Upper lobe of left lung (tissue), 4 donors: ENCODE results near the gene NMU.

Experiments
- POLR2AphosphoS5 ChIP-seq, 2 donors: sonication (generic); formaldehyde crosslinking; IDR thresholded peaks; one replicate each; pipeline ENCODE4 v1.5.1; 2017; ENCODE audit warnings: antibody characterized with exemption in 2 of 2
- TF ChIP-seq, protein P1 (sequence below), 6 experiments: fragments of 450-650 bp in 4 of 6; fragments of 200-600 bp in 2 of 6; sonication (generic) in 2 of 6; IDR thresholded peaks; one replicate each; pipeline ENCODE4 v1.5.1; 2016 to 2019; ENCODE audit warnings: antibody characterized with exemption in 6 of 6

DNA sequence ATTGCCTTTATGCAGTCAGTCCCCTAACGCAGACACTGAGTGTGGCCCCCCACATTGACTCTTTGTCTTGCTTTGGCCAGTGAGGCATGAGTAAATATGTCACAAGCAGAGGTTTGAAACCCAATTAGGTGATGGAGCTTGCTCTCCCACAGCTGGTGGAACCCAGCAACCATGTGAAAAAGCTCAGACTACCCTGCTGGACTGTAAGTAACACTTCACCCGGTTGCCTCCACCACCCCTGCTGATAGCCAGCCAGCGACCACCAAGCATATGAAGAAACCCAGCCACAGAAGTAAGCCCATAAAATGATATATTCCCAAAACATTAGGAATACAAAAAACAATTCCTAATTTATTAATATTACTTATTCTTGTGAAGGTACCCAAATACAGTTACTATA lies 22.5 kb downstream of the NMU start:
- TF ChIP-seq, protein P1, sequence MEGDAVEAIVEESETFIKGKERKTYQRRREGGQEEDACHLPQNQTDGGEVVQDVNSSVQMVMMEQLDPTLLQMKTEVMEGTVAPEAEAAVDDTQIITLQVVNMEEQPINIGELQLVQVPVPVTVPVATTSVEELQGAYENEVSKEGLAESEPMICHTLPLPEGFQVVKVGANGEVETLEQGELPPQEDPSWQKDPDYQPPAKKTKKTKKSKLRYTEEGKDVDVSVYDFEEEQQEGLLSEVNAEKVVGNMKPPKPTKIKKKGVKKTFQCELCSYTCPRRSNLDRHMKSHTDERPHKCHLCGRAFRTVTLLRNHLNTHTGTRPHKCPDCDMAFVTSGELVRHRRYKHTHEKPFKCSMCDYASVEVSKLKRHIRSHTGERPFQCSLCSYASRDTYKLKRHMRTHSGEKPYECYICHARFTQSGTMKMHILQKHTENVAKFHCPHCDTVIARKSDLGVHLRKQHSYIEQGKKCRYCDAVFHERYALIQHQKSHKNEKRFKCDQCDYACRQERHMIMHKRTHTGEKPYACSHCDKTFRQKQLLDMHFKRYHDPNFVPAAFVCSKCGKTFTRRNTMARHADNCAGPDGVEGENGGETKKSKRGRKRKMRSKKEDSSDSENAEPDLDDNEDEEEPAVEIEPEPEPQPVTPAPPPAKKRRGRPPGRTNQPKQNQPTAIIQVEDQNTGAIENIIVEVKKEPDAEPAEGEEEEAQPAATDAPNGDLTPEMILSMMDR (IDR thresholded peaks at IDR 0.05) = no peak
- TF ChIP-seq POLR2AphosphoS5 (IDR thresholded peaks at IDR 0.05) = no peak
